Osteocyte (in vitro differentiated cells): ENCODE results near the gene SYNE1. TPM values are rescaled to one million over a fixed set of nuclear protein-coding genes. Genes with fewer than 3 reads are reported as not detected.
A peak's percentile ranks its signal among the peaks of the same experiment; 100 is the strongest.

ENCODE experiments used
- DNase-seq: peaks from one replicate; pipeline ENCODE4 v3.0.0; 2021; ENCODE audit warnings: mixed read lengths; ENCODE audit not compliant: unreplicated experiment; ENCODE audit errors: extremely low spot score
- H3K27ac Mint-ChIP-seq: one replicate; pipeline ENCODE4 v1.8.0; 2021; ENCODE audit warnings: mild to moderate bottlenecking, mixed read lengths; ENCODE audit not compliant: unreplicated experiment
- H3K27me3 Mint-ChIP-seq: one replicate; pipeline ENCODE4 v1.8.0; 2021; ENCODE audit warnings: mixed read lengths; ENCODE audit not compliant: unreplicated experiment
- H3K36me3 Mint-ChIP-seq: one replicate; pipeline ENCODE4 v1.8.0; 2021; ENCODE audit warnings: mixed read lengths; ENCODE audit not compliant: unreplicated experiment
- H3K4me1 Mint-ChIP-seq: one replicate; pipeline ENCODE4 v1.8.0; 2021; ENCODE audit warnings: mixed read lengths; ENCODE audit not compliant: unreplicated experiment
- H3K4me3 Mint-ChIP-seq: one replicate; pipeline ENCODE4 v1.8.0; 2021; ENCODE audit warnings: mild to moderate bottlenecking, moderate library complexity, mixed read lengths; ENCODE audit not compliant: unreplicated experiment
- H3K9me3 Mint-ChIP-seq: one replicate; pipeline ENCODE4 v1.8.0; 2021; ENCODE audit warnings: mixed read lengths; ENCODE audit not compliant: unreplicated experiment
- total RNA-seq: library from RNA; stranded (reverse); gene quantifications from 2 replicates; pipeline ENCODE4 v1.2.1, GENCODE V29; 2021
- TF ChIP-seq, protein P1 (sequence below): fragments of 200-600 bp; sonication (generic); IDR thresholded peaks from 2 replicates; pipeline ENCODE4 v1.5.0; 2021; ENCODE audit warnings: antibody characterized with exemption, mild to moderate bottlenecking, moderate library complexity

Gene SYNE1
- total RNA-seq, 1 donor from 2014 or later, result 130 TPM

DNA sequence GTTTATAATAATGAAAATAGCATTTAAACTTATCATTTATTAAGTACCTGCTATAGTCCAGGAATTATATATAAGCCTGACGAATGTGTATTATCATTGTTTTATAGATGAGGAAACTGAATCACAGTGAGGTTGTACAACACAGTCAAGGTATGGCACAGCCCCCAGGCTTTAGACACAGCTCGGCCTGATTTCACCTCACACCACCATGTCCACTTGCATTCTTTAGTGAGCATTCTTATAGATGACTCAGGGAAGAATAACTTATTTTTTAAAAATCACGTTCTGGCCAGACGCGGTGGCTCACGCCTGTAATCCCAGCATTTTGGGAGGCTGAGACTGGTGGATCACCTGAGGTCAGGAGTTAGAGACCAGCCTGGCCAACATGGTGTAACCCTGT, 289.0 kb downstream of the SYNE1 start:
- Mint-ChIP-seq H3K36me3 (peaks cover 55% of the 10 kb centered on the region), H3K9me3 (no peaks in the 10 kb centered on the region), H3K27me3 (no peaks in the 10 kb centered on the region), H3K4me3 (no peak overlapping the region), H3K27ac (no peak overlapping the region), H3K4me1 (no peaks in the 10 kb centered on the region)
- no peak for DNase-seq
- TF ChIP-seq, protein P1, sequence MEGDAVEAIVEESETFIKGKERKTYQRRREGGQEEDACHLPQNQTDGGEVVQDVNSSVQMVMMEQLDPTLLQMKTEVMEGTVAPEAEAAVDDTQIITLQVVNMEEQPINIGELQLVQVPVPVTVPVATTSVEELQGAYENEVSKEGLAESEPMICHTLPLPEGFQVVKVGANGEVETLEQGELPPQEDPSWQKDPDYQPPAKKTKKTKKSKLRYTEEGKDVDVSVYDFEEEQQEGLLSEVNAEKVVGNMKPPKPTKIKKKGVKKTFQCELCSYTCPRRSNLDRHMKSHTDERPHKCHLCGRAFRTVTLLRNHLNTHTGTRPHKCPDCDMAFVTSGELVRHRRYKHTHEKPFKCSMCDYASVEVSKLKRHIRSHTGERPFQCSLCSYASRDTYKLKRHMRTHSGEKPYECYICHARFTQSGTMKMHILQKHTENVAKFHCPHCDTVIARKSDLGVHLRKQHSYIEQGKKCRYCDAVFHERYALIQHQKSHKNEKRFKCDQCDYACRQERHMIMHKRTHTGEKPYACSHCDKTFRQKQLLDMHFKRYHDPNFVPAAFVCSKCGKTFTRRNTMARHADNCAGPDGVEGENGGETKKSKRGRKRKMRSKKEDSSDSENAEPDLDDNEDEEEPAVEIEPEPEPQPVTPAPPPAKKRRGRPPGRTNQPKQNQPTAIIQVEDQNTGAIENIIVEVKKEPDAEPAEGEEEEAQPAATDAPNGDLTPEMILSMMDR, result no peak

GRCh38 chr6:152343735-152344360, 293.3 kb downstream of the SYNE1 start:
- Mint-ChIP-seq H3K27me3 (no peaks in the 10 kb centered on the region), H3K36me3 (peaks cover 52% of the 10 kb centered on the region), H3K9me3 (no peaks in the 10 kb centered on the region), H3K4me1 (no peaks in the 10 kb centered on the region), H3K4me3 (no peak overlapping the region), H3K27ac (no peak overlapping the region)
- TF ChIP-seq, protein P1, result no peak
- no peak for DNase-seq

DNA sequence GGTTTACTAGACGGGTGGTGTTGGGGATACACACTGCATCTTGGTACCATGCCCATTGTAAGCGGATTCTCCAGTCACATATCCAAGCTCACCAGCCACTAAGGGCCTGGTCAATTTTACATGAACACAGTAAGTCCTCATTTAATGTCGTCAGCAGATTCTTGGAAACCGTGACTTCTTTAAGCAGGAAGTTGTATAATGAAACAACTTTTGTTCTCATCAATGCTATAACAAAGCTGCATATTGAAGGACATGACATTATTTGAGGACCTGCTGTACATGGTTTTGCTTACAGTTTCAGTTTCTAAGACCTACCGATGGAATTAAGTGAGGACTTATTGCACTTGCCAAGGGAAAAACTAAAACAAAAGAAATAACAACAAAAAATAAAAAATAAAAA, 295.6 kb downstream of the SYNE1 start:
- TF ChIP-seq, protein P1, result no peak
- no peak overlapping the region for H3K27ac Mint-ChIP-seq
- H3K36me3 Mint-ChIP-seq, result peaks cover 55% of the 10 kb centered on the region
- H3K27me3 Mint-ChIP-seq, result no peaks in the 10 kb centered on the region
- no peak overlapping the region for H3K4me3 Mint-ChIP-seq
- H3K9me3 Mint-ChIP-seq, result no peaks in the 10 kb centered on the region
- H3K4me1 Mint-ChIP-seq, result no peaks in the 10 kb centered on the region
- no peak for DNase-seq

DNA sequence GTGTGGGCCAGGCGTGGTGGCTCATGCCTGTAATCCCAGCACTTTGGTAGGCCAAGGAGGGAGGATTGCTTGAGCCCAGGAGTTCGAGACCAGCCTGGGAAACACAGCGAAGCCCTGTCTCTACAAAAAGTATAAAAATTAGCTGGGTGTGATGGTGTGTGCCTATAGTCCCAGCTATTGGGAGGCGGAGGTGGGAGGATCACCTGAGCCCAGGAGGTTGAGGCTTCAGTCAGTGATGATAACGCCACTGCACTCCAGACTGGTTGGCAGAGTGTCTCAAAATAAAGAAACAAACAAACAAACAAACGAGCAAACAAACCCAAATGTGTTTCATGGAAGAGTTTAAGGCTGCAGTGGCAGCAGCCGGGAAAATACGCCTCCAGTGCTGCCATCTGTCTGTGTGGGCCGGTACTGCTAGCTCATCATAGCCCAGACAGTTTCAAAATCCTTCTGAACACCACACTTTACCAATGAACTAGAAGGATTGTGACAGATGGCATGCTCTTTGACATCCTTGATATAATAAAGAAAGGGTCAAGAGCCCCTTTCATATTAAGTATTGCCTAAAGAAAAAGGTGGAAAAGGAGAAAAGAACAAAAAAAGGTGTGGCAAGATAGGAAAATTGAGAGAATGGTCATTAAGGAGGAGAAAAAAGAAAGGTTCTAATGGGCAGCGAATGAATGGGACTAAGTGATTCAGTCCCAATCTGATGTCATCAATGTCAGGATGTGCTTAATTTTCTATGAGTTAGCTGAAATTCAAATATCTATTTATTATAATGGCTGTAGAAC, 298.6 kb downstream of the SYNE1 start:
- TF ChIP-seq, protein P1, result peak; percentile 84
- H3K27ac Mint-ChIP-seq, result no peak overlapping the region
- H3K36me3 Mint-ChIP-seq, result peaks cover 55% of the 10 kb centered on the region
- H3K9me3 Mint-ChIP-seq, result no peaks in the 10 kb centered on the region
- H3K4me1 Mint-ChIP-seq, result no peaks in the 10 kb centered on the region
- no peak overlapping the region for H3K4me3 Mint-ChIP-seq
- DNase-seq, result no peak
- H3K27me3 Mint-ChIP-seq, result no peaks in the 10 kb centered on the region

GRCh38 chr6:152334555-152334954, 302.6 kb downstream of the SYNE1 start:
- no peak for DNase-seq
- Mint-ChIP-seq H3K9me3 (no peaks in the 10 kb centered on the region), H3K27ac (no peak overlapping the region), H3K36me3 (peaks cover 62% of the 10 kb centered on the region), H3K27me3 (no peaks in the 10 kb centered on the region), H3K4me3 (no peak overlapping the region), H3K4me1 (no peaks in the 10 kb centered on the region)
- TF ChIP-seq, protein P1, result no peak
